OCI-M2 (cell line): Measurements from ENCODE around the gene CEP170B.
"Not testable (repeated sequence)": the region's sequence is repeated elsewhere in the genome, so short reads cannot be mapped to it uniquely, and the experiment has no call there.

Source experiments
- DNase-seq: peaks from one replicate; lab custom pipeline; 2025; ENCODE audit not compliant: unreplicated experiment; lab: John Stamatoyannopoulos, UW

Gene CEP170B

DNA sequence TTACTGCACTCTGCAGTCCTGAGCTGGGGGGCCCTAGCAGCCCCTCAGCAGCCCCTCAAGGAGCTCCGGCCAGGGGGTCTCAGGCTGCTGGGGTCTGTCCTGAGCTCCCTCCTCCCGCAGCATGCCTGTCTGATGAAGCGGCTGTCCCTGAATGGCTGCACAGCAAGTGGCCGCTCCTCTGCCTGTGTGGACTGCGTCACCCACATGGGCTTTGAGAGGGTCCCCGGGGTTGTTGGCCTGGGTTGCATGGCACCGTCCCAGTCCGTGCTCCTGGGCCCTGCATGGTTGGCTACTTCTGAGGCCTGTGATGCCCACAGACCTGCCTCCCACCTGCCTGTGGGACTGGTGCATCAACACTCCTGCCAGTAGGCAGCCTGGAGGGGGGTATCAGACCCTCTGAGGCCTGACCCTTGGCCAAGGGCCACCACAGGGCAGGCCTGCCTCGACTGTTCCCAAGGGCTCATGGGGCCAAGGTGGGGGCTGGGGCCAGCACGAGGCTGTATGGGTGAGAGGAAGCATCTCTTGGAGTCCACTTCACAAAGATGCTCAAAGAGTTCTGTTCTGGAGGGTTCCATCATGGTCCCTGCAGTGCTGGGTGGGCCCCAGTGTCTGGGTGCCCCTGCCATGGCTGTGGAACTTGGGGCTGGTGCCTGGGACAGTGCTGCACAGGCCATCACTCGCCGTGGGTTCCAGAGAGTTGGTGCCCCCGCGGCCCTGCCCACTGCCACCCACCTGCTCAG is 12.2 kb downstream of the CEP170B start:
- no peak for DNase-seq

DNA sequence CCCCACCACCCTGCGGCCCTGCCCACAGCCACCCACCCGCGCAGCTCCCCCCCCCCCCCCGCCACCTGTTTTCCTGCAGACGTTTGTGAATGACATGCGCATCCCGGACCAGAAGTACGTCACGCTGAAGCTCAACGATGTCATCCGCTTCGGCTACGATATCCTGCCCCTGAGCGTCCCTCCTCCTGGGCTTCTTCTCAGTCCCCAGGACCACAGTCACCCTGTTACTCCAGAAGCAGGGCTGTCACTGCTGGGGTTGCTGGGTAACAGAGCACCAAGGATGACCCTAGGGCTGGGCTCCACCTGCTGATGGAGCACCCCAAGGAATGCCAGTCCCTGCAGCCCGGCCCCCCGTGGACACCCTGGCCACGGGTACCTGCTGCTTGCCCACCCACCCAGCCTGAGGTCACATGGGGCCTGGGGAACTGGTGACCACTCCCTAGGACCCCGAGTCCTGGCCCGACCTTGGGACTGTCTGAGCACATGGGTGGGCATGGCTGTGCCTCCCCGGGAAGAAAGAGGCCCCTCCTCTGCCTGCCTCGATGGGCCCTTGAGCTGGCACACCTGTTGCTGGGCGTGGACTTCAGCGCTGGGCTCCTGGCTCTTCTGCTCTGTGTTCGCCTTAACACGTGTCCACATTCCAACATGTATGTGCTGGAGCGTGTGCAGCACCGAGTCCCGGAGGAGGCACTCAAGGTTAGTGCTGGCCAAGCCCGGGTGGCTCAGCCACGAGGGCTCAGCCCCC is 12.9 kb downstream of the CEP170B start:
- DNase-seq: no peak

DNA sequence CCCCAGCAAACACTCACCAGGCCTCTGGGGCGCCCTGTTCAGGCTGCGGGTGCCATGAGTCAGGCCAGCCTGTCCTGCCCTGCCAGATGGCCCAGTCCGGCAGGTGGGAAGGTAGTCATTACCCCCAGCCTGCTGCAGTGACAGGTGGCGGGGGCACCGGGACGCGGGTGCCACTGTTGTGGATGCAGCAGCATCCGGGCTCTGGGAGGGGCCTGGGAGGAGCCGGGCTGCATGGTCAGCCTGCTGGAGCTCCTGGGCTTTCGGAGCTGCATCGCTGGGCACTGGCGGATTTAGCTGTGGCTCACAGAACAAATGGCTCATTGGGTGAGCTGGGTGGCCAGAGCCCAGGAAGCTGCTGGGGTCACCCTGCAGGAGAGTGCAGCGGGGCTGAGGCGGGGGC is 13.5 kb downstream of the CEP170B start:
- no peak for DNase-seq

DNA sequence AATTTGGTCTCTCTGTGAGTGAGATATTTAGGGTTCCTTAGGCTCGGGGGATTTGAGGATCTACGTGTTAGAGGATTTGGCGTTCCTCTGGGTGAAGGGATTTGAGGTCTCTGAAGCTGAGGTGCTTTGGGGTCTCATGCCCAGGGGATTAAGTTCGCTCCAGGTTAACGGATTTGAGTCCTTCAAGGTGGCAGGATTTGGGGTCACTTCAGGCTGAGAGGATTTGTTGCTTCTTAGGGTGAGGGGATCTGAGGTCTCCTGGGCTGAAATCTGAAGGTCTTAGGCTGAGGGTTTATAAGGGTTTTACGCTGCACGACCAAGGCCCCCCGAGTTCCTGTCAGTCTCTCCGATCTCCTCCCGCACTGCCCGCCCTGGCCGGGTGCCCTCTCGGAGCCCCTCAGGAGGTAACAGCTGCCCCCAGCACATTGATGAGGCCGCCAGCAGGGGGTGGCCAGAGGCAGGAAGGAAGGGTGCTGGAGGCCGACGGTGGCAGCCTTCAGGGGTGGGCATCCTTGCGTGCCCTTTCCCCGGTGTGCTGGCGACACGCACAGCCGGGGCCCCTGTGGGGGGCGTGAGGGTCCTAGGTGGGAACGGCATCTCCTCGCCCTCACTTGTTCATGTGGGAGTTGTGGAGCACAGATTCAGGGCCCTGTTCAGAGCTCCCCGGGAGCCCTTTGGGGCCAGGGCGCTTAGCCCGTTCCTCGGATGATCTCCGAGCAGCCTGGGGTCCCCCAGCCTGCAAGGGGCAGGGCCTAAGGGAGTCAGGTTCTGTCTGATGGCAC is 14.3 kb downstream of the CEP170B start:
- no peak for DNase-seq

DNA sequence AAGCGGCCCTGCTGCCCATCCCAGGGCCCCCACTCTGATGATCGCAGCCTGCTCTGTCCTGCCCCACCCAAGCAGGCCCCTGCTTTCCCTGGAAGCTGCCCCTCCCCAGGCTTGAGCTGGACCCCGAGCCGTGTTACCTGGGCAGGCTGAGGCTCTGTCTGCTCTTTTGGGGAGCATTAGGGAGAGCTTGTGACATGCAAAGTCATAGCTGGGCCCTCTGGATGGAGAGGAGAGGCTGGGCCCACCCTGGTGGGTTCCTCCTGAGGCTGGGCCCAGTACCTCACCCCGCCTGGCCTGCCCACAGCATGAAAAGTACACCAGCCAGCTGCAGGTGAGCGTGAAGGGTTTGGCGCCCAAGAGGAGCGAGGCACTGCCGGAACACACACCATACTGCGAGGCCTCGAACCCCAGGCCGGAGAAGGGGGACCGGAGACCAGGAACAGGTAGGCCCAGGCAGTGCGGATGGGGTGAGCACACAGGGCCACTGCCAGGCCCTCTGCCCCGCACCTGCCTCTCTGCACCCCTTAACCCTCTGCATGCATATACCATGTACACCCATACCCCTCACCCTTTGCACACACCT is 15.0 kb downstream of the CEP170B start:
- no peak for DNase-seq

DNA sequence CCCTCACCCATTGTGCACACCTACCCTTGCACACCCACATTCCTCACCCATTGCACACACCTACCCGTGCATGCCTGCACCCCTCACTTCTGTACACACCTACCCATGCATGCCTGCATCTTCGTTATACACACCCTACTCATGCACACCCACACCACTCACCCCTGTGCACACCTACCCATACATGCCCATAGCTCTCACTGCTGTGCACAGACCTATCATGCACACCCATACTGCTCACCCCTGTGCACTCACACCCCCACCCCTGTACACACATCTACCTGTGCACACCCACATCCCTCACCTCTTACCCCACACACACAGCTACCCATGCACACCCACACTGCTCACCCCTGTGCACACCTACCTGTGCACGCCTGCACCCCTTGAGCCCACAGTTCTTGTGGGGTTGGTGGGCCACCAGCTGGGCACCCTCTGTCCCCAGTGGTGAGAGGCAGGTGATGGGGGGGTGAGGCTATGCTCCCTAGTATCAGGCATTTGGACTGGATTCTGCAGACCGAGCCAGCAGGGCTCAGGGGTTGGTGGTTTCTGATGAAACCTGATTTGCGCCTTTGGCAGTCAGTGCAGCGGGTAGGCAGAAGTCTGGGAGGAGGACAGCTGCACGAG is 15.6 kb downstream of the CEP170B start:
- no peak for DNase-seq

DNA sequence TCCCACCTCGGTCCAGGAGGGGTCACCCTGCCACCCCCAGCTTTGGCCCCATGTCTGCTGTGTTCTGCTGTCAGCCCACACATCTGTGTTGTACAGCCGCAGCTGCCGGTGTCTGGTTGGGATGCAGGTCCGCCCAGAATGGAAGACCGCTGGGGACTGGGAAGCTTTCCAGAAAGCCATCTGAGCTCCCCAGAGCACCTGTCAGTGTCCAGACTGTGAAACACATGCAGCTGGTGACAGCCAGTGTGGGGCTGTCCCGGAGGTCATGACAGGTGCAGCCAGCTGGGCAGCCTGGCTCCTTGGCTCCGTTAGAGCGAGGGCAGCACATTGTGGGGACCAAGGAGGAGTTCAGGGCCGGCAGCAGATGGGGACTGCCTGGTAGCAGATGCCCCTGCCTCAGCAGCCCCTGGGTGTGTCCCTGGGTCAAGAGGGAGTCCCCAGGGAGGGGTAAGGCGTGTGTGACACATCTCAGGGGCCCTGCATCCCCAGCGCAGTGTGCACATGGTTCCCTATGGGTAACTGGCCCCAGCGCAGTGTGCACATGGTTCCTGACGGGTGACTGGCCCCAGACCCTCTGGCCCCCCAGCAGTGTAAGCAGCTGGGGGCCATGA is 16.4 kb downstream of the CEP170B start:
- DNase-seq: no peak

DNA sequence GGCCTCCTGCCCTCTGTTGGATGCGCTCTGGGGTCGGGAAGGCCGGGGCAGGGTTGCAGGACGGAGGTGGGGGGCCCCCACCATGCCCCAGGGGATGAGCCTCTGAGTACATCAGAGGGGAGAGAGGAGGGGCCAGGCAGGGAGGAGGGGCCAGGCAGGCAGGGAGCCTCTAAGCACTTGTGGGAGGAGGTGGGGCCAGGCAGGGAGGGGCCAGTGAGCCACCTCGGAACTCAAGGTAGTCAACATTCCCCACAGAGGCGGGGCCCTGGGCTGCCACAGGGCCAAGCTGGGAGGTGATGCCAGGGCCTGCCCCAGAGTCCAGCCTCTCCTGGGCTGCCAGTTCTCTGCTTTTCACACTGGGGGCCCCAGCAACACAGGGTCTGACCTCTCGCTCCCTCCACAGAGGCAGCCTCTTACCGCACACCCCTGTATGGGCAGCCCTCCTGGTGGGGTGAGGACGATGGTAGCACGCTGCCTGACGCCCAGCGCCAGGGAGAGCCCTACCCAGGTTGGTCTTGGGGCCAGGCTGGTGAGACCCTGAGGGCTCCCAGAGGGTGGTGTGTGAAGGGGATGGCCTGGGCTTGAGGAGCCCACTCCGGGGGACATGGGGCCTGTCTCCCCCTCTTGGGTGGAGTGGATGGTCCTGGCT is 17.4 kb downstream of the CEP170B start:
- DNase-seq: no peak

DNA sequence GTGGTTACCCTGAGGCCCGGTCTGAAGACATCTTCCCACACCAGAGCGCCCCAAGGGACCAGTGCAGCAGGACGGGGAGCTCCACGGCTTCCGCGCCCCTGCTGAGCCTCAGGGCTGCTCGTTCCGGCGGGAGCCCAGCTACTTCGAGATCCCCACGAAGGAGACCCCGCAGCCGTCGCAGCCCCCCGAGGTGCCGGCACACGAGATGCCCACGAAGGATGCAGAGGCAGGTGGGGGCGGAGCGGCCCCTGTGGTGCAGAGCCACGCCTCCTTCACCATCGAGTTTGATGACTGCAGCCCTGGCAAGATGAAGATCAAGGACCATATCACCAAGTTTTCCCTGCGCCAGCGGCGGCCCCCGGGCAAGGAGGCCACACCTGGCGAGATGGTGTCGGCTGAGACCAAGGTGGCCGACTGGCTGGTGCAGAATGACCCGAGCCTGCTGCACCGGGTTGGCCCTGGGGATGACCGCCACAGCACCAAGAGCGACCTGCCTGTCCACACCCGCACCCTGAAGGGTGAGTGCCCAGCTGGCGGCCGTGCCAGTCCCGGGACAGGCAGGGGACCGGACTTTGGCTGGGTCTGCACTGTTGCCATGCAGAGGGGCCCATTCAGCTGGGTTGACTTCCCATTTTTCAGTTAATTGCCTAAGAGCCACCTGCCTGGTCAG is 18.1 kb downstream of the CEP170B start:
- DNase-seq: no peak

DNA sequence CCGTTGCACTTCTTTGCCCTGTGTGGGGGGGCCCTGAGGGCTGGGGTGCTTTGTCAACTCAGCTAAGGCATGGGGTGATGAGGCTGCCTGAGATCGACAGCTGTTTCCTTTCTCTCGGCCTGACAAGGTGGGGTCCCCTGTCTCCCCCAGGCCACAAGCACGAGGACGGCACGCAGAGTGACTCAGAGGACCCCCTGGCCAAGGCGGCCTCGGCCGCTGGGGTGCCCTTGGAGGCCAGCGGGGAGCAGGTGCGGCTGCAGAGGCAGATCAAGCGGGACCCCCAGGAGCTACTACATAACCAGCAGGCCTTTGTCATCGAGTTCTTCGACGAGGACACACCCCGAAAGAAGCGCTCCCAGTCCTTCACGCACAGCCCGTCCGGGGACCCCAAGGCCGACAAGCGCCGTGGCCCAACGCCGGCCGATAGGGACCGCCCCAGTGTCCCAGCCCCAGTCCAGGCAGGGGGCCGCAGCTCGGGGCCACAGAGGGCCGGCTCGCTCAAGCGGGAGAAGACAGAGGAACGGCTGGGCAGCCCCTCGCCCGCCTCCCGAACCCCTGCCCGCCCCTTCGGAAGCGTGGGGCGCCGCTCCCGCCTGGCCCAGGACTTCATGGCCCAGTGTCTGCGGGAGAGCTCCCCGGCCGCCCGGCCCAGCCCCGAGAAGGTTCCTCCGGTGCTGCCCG is 18.8 kb downstream of the CEP170B start:
- DNase-seq: no peak

DNA sequence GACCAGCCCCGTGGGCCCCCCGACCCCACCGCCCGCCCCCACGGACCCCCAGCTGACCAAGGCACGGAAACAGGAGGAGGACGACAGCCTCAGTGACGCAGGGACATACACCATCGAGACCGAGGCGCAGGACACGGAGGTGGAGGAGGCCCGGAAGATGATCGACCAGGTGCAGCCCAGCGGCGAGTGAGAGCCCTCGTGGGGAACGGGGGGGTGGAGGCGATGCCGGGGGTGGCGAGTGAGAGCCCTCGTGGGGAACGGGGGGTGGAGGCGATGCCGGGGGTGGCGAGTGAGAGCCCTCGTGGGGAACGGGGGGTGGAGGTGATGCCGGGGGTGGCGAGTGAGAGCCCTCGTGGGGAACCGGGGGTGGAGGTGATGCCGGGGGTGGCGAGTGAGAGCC is 19.3 kb downstream of the CEP170B start:
- not testable (repeated sequence) for DNase-seq

DNA sequence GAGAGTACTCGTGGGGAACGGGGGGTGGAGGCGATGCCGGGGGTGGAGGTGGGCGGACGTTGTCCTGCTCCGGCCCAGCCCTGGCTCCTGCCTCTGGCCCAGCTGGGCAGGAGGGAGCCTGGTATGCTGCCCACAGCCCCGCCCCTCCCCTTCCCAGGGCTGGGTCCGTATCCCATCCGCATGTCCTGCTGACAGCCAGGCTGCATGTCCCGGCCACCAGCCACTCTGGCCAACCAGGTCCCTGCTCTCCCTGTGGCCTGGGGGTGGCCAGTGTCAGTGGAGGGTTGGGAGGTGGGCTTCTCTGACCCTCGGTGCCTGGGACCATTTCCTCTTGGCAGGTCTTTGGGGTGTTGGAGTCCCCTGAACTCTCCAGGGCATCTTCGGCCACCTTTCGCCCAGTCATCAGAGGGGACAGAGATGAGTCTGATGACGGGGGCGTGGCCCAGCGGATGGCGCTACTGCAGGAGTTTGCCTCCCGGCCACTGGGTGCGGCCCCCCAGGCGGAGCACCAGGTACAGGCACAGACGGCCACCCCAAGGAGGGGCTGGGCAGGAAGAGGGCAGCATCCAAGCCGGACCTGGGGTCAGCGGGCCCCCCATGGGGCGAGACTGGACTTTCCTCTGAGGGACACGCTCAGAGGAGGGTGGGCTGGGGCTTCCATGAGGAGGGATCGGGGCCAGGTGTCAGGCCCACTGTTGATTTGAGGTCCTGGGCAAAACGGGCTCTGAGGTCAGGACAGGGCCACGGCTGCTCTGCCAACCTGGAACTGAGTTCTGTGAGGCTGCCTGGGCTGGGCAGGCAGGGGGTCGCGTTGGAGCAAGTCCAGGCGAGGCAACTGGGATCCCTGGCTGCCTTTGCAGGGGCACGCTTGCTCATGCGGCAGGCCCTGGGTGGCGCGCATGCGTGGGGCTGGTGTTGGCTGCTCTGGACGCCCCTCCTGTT is 20.2 kb downstream of the CEP170B start:
- no peak for DNase-seq

DNA sequence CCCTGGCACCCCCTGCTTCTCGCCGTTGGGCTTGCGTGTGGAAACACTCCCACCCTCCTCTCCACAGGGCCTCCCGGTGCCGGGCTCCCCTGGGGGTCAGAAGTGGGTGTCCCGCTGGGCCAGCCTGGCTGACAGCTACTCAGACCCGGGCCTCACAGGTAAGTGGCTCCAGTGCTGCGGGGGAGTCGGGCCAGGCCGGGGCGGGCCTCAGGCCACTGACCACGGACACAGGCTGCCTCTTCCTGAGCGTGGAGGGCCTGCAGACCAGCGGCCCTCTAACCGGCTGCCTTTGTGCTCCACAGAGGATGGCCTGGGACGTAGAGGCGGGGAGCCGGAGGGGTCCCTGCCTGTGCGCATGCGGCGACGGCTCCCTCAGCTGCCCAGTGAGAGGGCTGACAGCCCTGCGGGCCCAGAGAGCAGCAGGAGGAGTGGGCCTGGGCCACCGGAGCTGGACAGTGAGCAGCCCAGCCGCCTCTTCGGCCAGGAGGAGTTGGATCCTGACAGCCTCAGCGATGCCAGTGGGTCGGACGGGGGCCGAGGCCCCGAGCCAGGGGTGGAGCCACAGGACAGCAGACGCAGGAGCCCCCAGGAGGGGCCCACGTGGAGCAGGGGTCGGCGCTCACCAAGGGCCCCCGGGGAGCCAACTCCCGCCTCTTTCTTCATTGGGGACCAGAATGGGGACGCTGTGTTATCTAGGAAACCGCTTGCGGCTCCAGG is 21.1 kb downstream of the CEP170B start:
- no peak for DNase-seq

DNA sequence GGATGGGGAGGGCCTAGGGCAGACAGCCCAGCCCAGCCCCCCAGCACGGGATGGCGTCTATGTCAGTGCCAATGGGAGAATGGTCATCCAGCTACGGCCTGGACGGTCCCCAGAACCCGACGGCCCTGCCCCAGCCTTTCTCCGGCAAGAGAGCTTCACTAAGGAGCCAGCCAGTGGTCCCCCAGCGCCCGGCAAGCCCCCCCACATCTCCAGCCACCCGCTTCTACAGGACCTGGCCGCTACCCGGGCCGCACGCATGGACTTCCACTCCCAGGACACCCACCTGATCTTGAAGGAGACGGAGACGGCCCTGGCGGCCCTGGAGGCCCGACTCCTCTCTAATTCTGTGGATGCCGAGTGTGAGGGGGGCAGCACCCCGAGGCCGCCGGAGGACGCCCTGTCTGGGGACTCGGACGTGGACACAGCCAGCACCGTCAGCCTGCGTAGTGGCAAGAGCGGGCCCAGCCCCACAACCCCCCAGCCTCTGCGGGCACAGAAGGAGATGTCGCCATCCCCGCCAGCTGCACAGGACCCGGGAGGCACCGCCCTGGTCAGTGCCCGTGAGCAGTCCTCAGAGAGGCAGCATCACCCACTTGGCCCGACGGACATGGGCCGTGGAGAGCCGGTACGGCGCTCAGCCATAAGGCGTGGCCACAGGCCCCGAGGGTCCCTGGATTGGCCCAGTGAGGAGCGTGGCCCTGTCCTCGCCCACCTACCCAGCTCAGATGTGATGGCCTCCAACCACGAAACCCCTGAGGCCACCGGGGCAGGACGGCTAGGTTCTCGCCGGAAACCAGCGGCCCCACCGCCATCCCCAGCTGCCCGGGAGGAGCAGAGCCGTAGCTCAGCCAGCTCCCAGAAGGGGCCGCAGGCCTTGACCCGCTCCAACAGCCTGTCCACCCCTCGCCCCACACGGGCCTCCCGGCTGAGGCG is 21.9 kb downstream of the CEP170B start:
- no peak for DNase-seq

DNA sequence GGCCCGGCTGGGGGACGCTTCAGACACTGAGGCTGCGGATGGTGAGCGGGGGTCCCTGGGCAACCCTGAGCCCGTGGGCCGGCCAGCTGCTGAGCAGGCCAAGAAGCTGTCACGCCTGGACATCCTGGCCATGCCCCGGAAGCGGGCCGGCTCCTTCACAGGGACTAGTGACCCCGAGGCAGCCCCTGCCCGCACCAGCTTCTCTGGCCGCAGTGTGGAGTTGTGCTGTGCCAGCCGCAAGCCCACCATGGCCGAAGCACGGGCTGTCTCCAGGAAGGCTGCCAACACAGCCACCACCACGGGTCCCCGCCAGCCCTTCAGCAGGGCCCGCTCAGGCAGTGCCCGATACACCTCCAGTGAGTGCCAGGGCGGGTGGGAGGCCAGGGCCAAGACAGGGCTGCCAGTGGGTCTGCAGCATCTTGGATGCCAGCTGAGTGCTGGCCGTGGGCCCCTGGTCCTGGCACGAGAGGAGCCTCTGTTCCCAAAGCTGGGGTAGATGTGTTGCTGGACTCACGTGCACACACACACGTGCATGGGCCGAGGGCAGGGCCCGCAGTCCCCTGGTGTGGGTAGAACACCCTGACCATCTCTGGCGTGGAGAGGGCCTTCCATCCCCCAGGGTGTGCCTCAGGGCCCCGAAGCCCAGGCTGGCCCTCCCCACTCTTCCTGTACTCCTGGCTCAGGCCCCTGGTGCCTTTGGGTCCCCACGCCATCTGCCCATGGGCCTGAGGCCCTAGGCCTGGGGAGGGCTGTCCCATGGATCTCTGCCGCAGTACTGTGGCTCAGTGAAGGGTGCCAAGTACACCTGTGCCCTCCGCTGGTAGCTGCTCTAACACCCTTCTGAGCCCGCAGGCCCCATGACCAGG is 22.8 kb downstream of the CEP170B start:
- no peak for DNase-seq
